Measurements from ENCODE around the gene CTNNA2.

CTNNA2 gene

DNA sequence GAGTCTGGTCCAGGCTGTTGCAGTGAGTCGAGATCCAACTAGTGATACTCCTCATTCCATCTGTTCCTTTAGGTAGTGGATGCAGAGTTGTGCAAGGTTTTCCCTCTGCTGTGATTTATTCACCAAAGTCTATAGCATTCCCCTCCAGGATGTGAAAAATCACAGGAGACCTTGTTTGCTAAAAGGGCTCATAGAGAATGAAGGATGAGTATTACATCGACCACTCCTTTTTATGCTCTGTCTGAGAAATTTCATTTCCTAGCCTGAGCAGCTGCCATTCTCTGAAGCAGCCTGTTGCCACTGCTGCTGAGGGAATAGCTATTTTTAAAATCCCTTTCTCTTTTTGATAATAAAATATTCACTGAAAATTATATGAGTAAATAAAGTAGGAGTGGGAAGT lies 925.8 kb downstream of the CTNNA2 start:
- Histone ChIP-seq H3K27me3 (ENCODE audit: insufficient read depth, low read length) (0 out of 2 replicates have a peak, but pooled peaks cover 13% of the 10 kb centered on the region), H3K27ac (ENCODE audit: low read depth, low read length) (no peak overlapping the region), H3K79me2 (ENCODE audit: control insufficient read depth, insufficient read depth, low read length, unreplicated experiment) (no peaks in the 10 kb centered on the region), H3K4me3 (ENCODE audit: low read depth, low read length) (no peak overlapping the region), H2AFZ (ENCODE audit: low read length, unreplicated experiment) (no peak overlapping the region), H3K4me1 (ENCODE audit: control insufficient read depth, insufficient read depth, low read length, unreplicated experiment) (no peaks in the 10 kb centered on the region), H3K36me3 (ENCODE audit: insufficient read depth, low read length) (no peaks in the 10 kb centered on the region)

DNA sequence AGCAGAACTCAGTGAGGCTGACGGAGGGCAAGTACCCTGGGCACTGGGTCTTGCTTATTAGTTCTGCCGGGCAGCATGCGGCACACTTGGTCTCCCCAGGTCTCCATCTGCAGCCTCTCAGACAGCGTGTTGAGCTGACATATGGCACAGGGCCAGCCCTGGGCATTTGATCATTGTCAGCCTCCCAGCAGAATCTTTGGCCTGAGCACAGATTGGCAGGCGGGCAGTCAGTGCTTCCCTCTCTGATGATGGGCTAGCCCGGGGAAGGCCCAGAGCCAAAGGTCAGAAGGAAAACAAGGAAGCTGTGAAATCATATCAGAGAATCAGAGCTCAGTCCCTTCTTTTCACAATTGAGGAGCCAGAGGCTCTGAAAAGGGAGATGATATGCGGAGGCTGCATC lies 941.8 kb downstream of the CTNNA2 start:
- no peak overlapping the region for H2AFZ ChIP-seq (ENCODE audit: low read length, unreplicated experiment)
- no peaks in the 10 kb centered on the region for H3K4me1 ChIP-seq (ENCODE audit: control insufficient read depth, insufficient read depth, low read length, unreplicated experiment)
- H3K4me3 ChIP-seq (ENCODE audit: low read depth, low read length) = no peak overlapping the region
- H3K27ac ChIP-seq (ENCODE audit: low read depth, low read length) = no peak overlapping the region
- no peaks in the 10 kb centered on the region for H3K36me3 ChIP-seq (ENCODE audit: insufficient read depth, low read length)
- H3K27me3 ChIP-seq (ENCODE audit: insufficient read depth, low read length) = peaks cover 16% of the 10 kb centered on the region
- H3K79me2 ChIP-seq (ENCODE audit: control insufficient read depth, insufficient read depth, low read length, unreplicated experiment) = no peaks in the 10 kb centered on the region

DNA sequence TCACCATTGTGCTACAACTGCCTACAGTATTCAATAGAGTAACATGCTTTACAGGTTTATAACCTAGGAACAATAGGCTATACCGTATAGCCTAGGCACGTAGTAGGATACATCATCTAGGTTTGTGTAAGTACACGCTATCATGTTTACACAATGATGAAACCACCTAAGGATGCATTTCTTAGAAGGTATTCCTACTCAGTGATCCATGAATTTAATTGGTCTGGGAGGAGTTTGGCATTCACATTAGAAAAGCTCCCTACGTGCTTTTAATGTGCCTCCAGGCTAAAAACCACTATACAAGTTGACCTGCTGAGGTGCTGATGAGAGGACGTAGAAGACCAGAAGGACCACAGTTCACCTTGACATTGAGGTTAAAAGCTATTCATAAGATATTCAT lies 946.2 kb downstream of the CTNNA2 start:
- Histone ChIP-seq H2AFZ (ENCODE audit: low read length, unreplicated experiment) (no peak overlapping the region), H3K4me1 (ENCODE audit: control insufficient read depth, insufficient read depth, low read length, unreplicated experiment) (no peaks in the 10 kb centered on the region), H3K27ac (ENCODE audit: low read depth, low read length) (no peak overlapping the region), H3K27me3 (ENCODE audit: insufficient read depth, low read length) (peaks cover 46% of the 10 kb centered on the region), H3K4me3 (ENCODE audit: low read depth, low read length) (no peak overlapping the region), H3K79me2 (ENCODE audit: control insufficient read depth, insufficient read depth, low read length, unreplicated experiment) (no peaks in the 10 kb centered on the region), H3K36me3 (ENCODE audit: insufficient read depth, low read length) (no peaks in the 10 kb centered on the region)

- Histone ChIP-seq H3K4me1 (ENCODE audit: control insufficient read depth, insufficient read depth, low read length, unreplicated experiment) (no peaks in the 10 kb centered on the region), H3K27me3 (ENCODE audit: insufficient read depth, low read length) (peaks cover 60% of the 10 kb centered on the region), H3K27ac (ENCODE audit: low read depth, low read length) (no peak overlapping the region), H3K79me2 (ENCODE audit: control insufficient read depth, insufficient read depth, low read length, unreplicated experiment) (no peaks in the 10 kb centered on the region), H3K36me3 (ENCODE audit: insufficient read depth, low read length) (no peaks in the 10 kb centered on the region), H3K4me3 (ENCODE audit: low read depth, low read length) (no peak overlapping the region), H2AFZ (ENCODE audit: low read length, unreplicated experiment) (no peak overlapping the region)
These were observed 948.8 kb downstream of the CTNNA2 start for GRCh38 chr2:80461505-80462197.

DNA sequence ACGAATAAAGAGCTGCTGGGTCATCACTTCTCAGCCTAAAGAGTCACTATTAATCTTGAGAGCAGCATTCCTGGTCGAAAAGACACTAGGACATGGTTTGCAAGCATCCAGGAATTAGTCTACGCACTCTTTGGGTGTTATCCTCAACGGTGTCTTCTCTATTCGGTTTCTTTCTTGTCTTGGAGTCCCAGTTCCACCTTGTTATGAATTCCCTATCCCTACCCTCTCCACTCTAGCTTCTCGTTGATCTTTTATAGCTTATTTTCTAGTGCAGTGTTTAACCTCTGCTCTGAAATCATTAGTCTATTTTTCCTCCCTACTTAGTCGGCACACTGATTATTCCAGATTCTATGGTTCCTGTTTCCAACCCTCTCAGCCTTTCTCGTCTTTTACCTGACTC lies 949.8 kb downstream of the CTNNA2 start:
- no peaks in the 10 kb centered on the region for H3K36me3 ChIP-seq (ENCODE audit: insufficient read depth, low read length)
- no peak overlapping the region for H3K27ac ChIP-seq (ENCODE audit: low read depth, low read length)
- no peak overlapping the region for H2AFZ ChIP-seq (ENCODE audit: low read length, unreplicated experiment)
- no peak overlapping the region for H3K4me3 ChIP-seq (ENCODE audit: low read depth, low read length)
- H3K27me3 ChIP-seq (ENCODE audit: insufficient read depth, low read length) = peaks cover 60% of the 10 kb centered on the region
- no peaks in the 10 kb centered on the region for H3K79me2 ChIP-seq (ENCODE audit: control insufficient read depth, insufficient read depth, low read length, unreplicated experiment)
- no peaks in the 10 kb centered on the region for H3K4me1 ChIP-seq (ENCODE audit: control insufficient read depth, insufficient read depth, low read length, unreplicated experiment)

GRCh38 chr2:80464275-80464674 lies 951.4 kb downstream of the CTNNA2 start:
- Histone ChIP-seq H3K27ac (ENCODE audit: low read depth, low read length) (no peak overlapping the region), H3K4me1 (ENCODE audit: control insufficient read depth, insufficient read depth, low read length, unreplicated experiment) (no peaks in the 10 kb centered on the region), H3K36me3 (ENCODE audit: insufficient read depth, low read length) (no peaks in the 10 kb centered on the region), H2AFZ (ENCODE audit: low read length, unreplicated experiment) (no peak overlapping the region), H3K4me3 (ENCODE audit: low read depth, low read length) (no peak overlapping the region), H3K27me3 (ENCODE audit: insufficient read depth, low read length) (peaks cover 52% of the 10 kb centered on the region), H3K79me2 (ENCODE audit: control insufficient read depth, insufficient read depth, low read length, unreplicated experiment) (no peaks in the 10 kb centered on the region)

GRCh38 chr2:80467262-80467811 lies 954.5 kb downstream of the CTNNA2 start:
- H3K36me3 ChIP-seq (ENCODE audit: insufficient read depth, low read length) = no peaks in the 10 kb centered on the region
- no peak overlapping the region for H2AFZ ChIP-seq (ENCODE audit: low read length, unreplicated experiment)
- no peak overlapping the region for H3K4me3 ChIP-seq (ENCODE audit: low read depth, low read length)
- H3K4me1 ChIP-seq (ENCODE audit: control insufficient read depth, insufficient read depth, low read length, unreplicated experiment) = no peaks in the 10 kb centered on the region
- peaks cover 31% of the 10 kb centered on the region for H3K27me3 ChIP-seq (ENCODE audit: insufficient read depth, low read length)
- no peak overlapping the region for H3K27ac ChIP-seq (ENCODE audit: low read depth, low read length)
- H3K79me2 ChIP-seq (ENCODE audit: control insufficient read depth, insufficient read depth, low read length, unreplicated experiment) = no peaks in the 10 kb centered on the region

- Histone ChIP-seq H3K4me3 (ENCODE audit: low read depth, low read length) (no peak overlapping the region), H2AFZ (ENCODE audit: low read length, unreplicated experiment) (no peak overlapping the region), H3K27me3 (ENCODE audit: insufficient read depth, low read length) (peaks cover 13% of the 10 kb centered on the region; the same call in 1 of the 2 replicates), H3K27ac (ENCODE audit: low read depth, low read length) (no peak overlapping the region), H3K36me3 (ENCODE audit: insufficient read depth, low read length) (no peaks in the 10 kb centered on the region), H3K79me2 (ENCODE audit: control insufficient read depth, insufficient read depth, low read length, unreplicated experiment) (no peaks in the 10 kb centered on the region), H3K4me1 (ENCODE audit: control insufficient read depth, insufficient read depth, low read length, unreplicated experiment) (no peaks in the 10 kb centered on the region)
These were observed 956.6 kb downstream of the CTNNA2 start for GRCh38 chr2:80469428-80469827.

GRCh38 chr2:80473069-80473468 lies 960.2 kb downstream of the CTNNA2 start:
- Histone ChIP-seq H3K4me1 (ENCODE audit: control insufficient read depth, insufficient read depth, low read length, unreplicated experiment) (no peaks in the 10 kb centered on the region), H3K27me3 (ENCODE audit: insufficient read depth, low read length) (no peaks in the 10 kb centered on the region), H3K36me3 (ENCODE audit: insufficient read depth, low read length) (no peaks in the 10 kb centered on the region), H2AFZ (ENCODE audit: low read length, unreplicated experiment) (no peak overlapping the region), H3K79me2 (ENCODE audit: control insufficient read depth, insufficient read depth, low read length, unreplicated experiment) (no peaks in the 10 kb centered on the region), H3K27ac (ENCODE audit: low read depth, low read length) (no peak overlapping the region), H3K4me3 (ENCODE audit: low read depth, low read length) (no peak overlapping the region)

- Histone ChIP-seq H3K79me2 (ENCODE audit: control insufficient read depth, insufficient read depth, low read length, unreplicated experiment) (no peaks in the 10 kb centered on the region), H2AFZ (ENCODE audit: low read length, unreplicated experiment) (no peak overlapping the region), H3K4me3 (ENCODE audit: low read depth, low read length) (no peak overlapping the region), H3K36me3 (ENCODE audit: insufficient read depth, low read length) (no peaks in the 10 kb centered on the region), H3K4me1 (ENCODE audit: control insufficient read depth, insufficient read depth, low read length, unreplicated experiment) (no peaks in the 10 kb centered on the region), H3K27me3 (ENCODE audit: insufficient read depth, low read length) (no peaks in the 10 kb centered on the region), H3K27ac (ENCODE audit: low read depth, low read length) (no peak overlapping the region)
These were observed 960.9 kb downstream of the CTNNA2 start for GRCh38 chr2:80473796-80474195.

- Histone ChIP-seq H2AFZ (ENCODE audit: low read length, unreplicated experiment) (no peak overlapping the region), H3K79me2 (ENCODE audit: control insufficient read depth, insufficient read depth, low read length, unreplicated experiment) (no peaks in the 10 kb centered on the region), H3K4me1 (ENCODE audit: control insufficient read depth, insufficient read depth, low read length, unreplicated experiment) (no peaks in the 10 kb centered on the region), H3K36me3 (ENCODE audit: insufficient read depth, low read length) (no peaks in the 10 kb centered on the region), H3K27me3 (ENCODE audit: insufficient read depth, low read length) (no peaks in the 10 kb centered on the region), H3K27ac (ENCODE audit: low read depth, low read length) (no peak overlapping the region), H3K4me3 (ENCODE audit: low read depth, low read length) (no peak overlapping the region)
These were observed 963.1 kb downstream of the CTNNA2 start for GRCh38 chr2:80475970-80476369.

All from ACC112 (cell line).